ENCODE measurements around the gene CHN2.

- TF ChIP-seq CTCF (IDR thresholded peaks at IDR 0.05) (no peak), EZH2phosphoT487 (IDR thresholded peaks at IDR 0.05) (no peak)
Measured at GRCh38 chr7:29270594-29271318, 76.2 kb downstream of the CHN2 start.
